Heart left ventricle (tissue), 16 donors: ENCODE measurements around the gene TCL1A. TPM values are rescaled to one million over a fixed set of nuclear protein-coding genes. Genes with fewer than 3 reads are reported as not detected.

Experiments used
- ATAC-seq, 4 donors: fragments of 200-7000 bp; cut with Tn5 transposase; one replicate each; pipeline ENCODE4 v1.9.1; 2020 to 2022; ENCODE audit warnings: moderate library complexity in 4 of 4, mild to moderate bottlenecking in 3 of 4, moderate number of reproducible peaks in 1 of 4
- DNase-seq, 5 donors: peaks; one replicate each; pipeline ENCODE4 v3.0.0-alpha.2; 2020
- H3K27ac ChIP-seq, 12 donors: fragments of 200-600 bp; sonication (generic) in 4 of 12; one replicate each; pipeline versions ENCODE4 v1.5.0 to v1.8.0; 2016 to 2022; ENCODE audit warnings: mild to moderate bottlenecking in 2 of 12
- H3K27me3 ChIP-seq, 9 donors: fragments of 200-600 bp; sonication (generic) in 2 of 9; one replicate each; pipeline versions ENCODE4 v1.5.1 to v1.8.0; 2016 to 2022; ENCODE audit warnings: mild to moderate bottlenecking in 3 of 9
- H3K36me3 ChIP-seq, 9 donors: fragments of 200-600 bp; sonication (generic) in 2 of 9; one replicate each; pipeline versions ENCODE4 v1.5.0 to v1.8.0; 2018 to 2022; ENCODE audit warnings: mild to moderate bottlenecking in 2 of 9
- H3K4me1 ChIP-seq, 12 donors: fragments of 200-600 bp; sonication (generic) in 4 of 12; one replicate each; pipeline versions ENCODE4 v1.5.0 to v1.8.0; 2016 to 2022; ENCODE audit warnings: mild to moderate bottlenecking in 3 of 12
- H3K4me3 ChIP-seq, 12 donors: fragments of 200-600 bp; sonication (generic) in 4 of 12; one replicate each; pipeline versions ENCODE4 v1.5.0 to v1.8.0; 2017 to 2022; ENCODE audit warnings: mild to moderate bottlenecking in 9 of 12, moderate library complexity in 4 of 12
- H3K9me3 ChIP-seq, 12 donors: fragments of 200-600 bp; sonication (generic) in 4 of 12; one replicate each; pipeline versions ENCODE4 v1.5.0 to v1.8.0; 2016 to 2022; ENCODE audit warnings: mild to moderate bottlenecking in 1 of 12
- POLR2A ChIP-seq, 2 donors: fragments of 450-650 bp; IDR thresholded peaks; one replicate each; pipeline ENCODE4 v1.6.1; 2017; ENCODE audit warnings: antibody characterized with exemption in 2 of 2, mild to moderate bottlenecking in 2 of 2, moderate library complexity in 2 of 2
- WGBS, 4 donors: extraction: QIAGEN DNeasy Blood & Tissue Kit in 2 of 4; methylation state at CpG; one replicate each; pipeline versions ENCODE4 v1.1.5 to v1.1.7; 2013 to 2018; 5-methylcytosine and 5-hydroxymethylcytosine counted together
- intact Hi-C, 10 donors: fragments of 100-400 bp; cut with DNase I; formaldehyde crosslinking; loops; one replicate each; pipeline versions ENCODE4 v1.11.1 to v1.14.2; 2022
- polyA plus RNA-seq, 2 donors: library from polyadenylated mRNA; stranded (reverse); fragments of 200-250 nt; gene quantifications; one replicate each; pipeline ENCODE4 v1.2.3, GENCODE V29; 2013
- total RNA-seq, 9 donors: library from RNA; depleted of rRNA in 2 of 9; stranded (reverse); fragments of >200 nt in 2 of 9; fragmentation: NEBNext Ultra II Directional in 3 of 9; extraction: Animal tissue kit (Norgen Biotek cat#: 25700) in 3 of 9; gene quantifications; one replicate each; pipeline versions ENCODE4 v1.1.0 to v1.2.4, GENCODE V29; 2016 to 2023
- TF ChIP-seq, protein P1 (sequence below), 12 donors: fragments of 200-600 bp; sonication (generic) in 4 of 12; IDR thresholded peaks; one replicate each; pipeline versions ENCODE4 v1.5.0 to v1.8.0; 2018 to 2022; ENCODE audit warnings: antibody characterized with exemption in 12 of 12, mild to moderate bottlenecking in 5 of 12
- donor health status: ischemic (EF 13 %, LVEDD 7.1; RV severe dilation, severe dysfunction).
- donor health status: healthy with polysubstance abuse.
- donor health status: DM: no; HTN: yes; CAD: no.
- donor health status: DM: no; HTN: no; CAD: no.
- donor health status: ischemic (EF 25% LVEDD 6.9; RV normal size, moderate dysfunction).
- donor health status: ischemic (EF 25% LVEDD 5.7; RV mildly dilated, moderate dysfunction).
- donor health status: healthy.
- donor health status: DM: yes; HTN: yes; CAD: no.
- donor health status: ischemic (EF 35%, LVEDD 5.7; RV mildly dilated, moderate dysfunction).
- donor health status: nonischemic (EF 11% LVEDD 7.7; RV severe dilation, severe dysfunction).
- donor health status: DM: yes; HTN: yes; CAD: no.
- donor health status: PGD.
- donor health status: ischemic (EF 29% LVEDD 5.4; RV normal size, mild dysfunction).
- donor health status: nonischemic (EF 23%, LVEDD 6.1; RV moderate dilation, normal function).

TCL1A gene
- total and polyA plus RNA-seq, 11 donors = 0.26 TPM; not detected in 10

- no peak for DNase-seq
- Histone ChIP-seq H3K27me3 (peaks cover 0 to 57% (median 28%) of the 10 kb centered on the region in 9 donors), H3K27ac (no peak overlapping the region), H3K4me1 (no peaks in the 10 kb centered on the region), H3K36me3 (no peaks in the 10 kb centered on the region), H3K9me3 (no peaks in the 10 kb centered on the region), H3K4me3 (no peak overlapping the region)
- intact Hi-C loops = loop anchor here in 1 of 10 donors (2.0 kb wide), 1 partner anchor 51 kb away; no protein-coding TSS in a partner anchor
- no peak for TF ChIP-seq POLR2A (IDR thresholded peaks at IDR 0.05)
- TF ChIP-seq, protein P1, sequence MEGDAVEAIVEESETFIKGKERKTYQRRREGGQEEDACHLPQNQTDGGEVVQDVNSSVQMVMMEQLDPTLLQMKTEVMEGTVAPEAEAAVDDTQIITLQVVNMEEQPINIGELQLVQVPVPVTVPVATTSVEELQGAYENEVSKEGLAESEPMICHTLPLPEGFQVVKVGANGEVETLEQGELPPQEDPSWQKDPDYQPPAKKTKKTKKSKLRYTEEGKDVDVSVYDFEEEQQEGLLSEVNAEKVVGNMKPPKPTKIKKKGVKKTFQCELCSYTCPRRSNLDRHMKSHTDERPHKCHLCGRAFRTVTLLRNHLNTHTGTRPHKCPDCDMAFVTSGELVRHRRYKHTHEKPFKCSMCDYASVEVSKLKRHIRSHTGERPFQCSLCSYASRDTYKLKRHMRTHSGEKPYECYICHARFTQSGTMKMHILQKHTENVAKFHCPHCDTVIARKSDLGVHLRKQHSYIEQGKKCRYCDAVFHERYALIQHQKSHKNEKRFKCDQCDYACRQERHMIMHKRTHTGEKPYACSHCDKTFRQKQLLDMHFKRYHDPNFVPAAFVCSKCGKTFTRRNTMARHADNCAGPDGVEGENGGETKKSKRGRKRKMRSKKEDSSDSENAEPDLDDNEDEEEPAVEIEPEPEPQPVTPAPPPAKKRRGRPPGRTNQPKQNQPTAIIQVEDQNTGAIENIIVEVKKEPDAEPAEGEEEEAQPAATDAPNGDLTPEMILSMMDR (IDR thresholded peaks at IDR 0.05) = no peak
- 54 to 56% (median 54%) methylated on average over 7 of the region's 7 CpGs for WGBS, 4 donors
- ATAC-seq = no peak
Measured at GRCh38 chr14:95697764-95698163, 16.2 kb downstream of the TCL1A start.

GRCh38 chr14:95696741-95697140, 17.2 kb downstream of the TCL1A start:
- 63 to 76% (median 73%) methylated on average over 15 of the region's 15 CpGs for WGBS, 4 donors
- H3K27me3 ChIP-seq = peaks cover 0 to 49% (median 23%) of the 10 kb centered on the region in 9 donors

DNA sequence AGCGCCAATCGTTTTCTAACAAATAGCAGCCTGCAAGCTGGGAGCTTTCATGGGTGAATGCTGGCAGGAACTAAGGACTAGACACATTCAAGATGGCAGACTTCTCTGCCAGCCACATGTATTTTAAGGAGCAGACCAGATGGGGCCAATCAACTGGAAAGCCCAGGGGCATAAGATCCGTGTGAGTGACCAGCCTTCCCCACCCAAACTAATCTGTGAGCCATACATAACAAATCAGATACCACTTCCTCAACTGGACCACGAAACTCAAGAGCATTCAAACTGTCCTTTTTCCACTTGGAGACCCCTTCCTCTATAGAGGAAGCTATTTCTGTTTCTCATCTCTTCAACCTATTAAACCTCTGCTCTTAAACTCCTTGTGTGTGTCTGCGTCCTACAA, 18.0 kb downstream of the TCL1A start:
- WGBS, 4 donors = 72 to 81% (median 75%) methylated on average over 5 of the region's 5 CpGs
- TF ChIP-seq POLR2A (IDR thresholded peaks at IDR 0.05) = no peak
- TF ChIP-seq, protein P1 (IDR thresholded peaks at IDR 0.05) = no peak
- Histone ChIP-seq H3K27me3 (peaks cover 0 to 41% (median 19%) of the 10 kb centered on the region in 9 donors), H3K4me3 (no peak overlapping the region), H3K9me3 (no peaks in the 10 kb centered on the region), H3K4me1 (no peaks in the 10 kb centered on the region), H3K36me3 (no peaks in the 10 kb centered on the region), H3K27ac (no peak overlapping the region)
- no peak for ATAC-seq
- no peak for DNase-seq
- intact Hi-C loops = no loop called here

More at GRCh38 chr14:95696741-95697140, 17.2 kb downstream of the TCL1A start:
- Histone ChIP-seq H3K4me3 (no peak overlapping the region), H3K36me3 (no peaks in the 10 kb centered on the region), H3K9me3 (no peaks in the 10 kb centered on the region), H3K27ac (no peak overlapping the region), H3K4me1 (no peaks in the 10 kb centered on the region)
- DNase-seq (no peak), ATAC-seq (no peak)
- intact Hi-C loops = no loop called here
- TF ChIP-seq, protein P1 (IDR thresholded peaks at IDR 0.05) = no peak
- TF ChIP-seq POLR2A (IDR thresholded peaks at IDR 0.05) = no peak

GRCh38 chr14:95695051-95695450, 18.9 kb downstream of the TCL1A start:
- H3K27ac ChIP-seq = no peak overlapping the region
- intact Hi-C loops = no loop called here
- no peaks in the 10 kb centered on the region for H3K9me3 ChIP-seq
- H3K4me1 ChIP-seq = no peaks in the 10 kb centered on the region
- H3K27me3 ChIP-seq = peaks cover 0 to 33% (median 17%) of the 10 kb centered on the region in 9 donors
- 65 to 78% (median 66%) methylated on average over 3 to 5 of the region's 5 CpGs for WGBS, 4 donors
- no peaks in the 10 kb centered on the region for H3K36me3 ChIP-seq
- ATAC-seq = no peak
- H3K4me3 ChIP-seq = no peak overlapping the region
- no peak for DNase-seq
- TF ChIP-seq POLR2A (IDR thresholded peaks at IDR 0.05) = no peak
- TF ChIP-seq, protein P1 (IDR thresholded peaks at IDR 0.05) = no peak
